Measurements from ENCODE around the gene UQCRC1. TPM values are rescaled to one million over a fixed set of nuclear protein-coding genes. Genes with fewer than 3 reads are reported as not detected.

Gene UQCRC1
- total RNA-seq, 1 donor from 2014 or later, result 1,236 TPM

GRCh38 chr3:48607519-48607918, 1.9 kb downstream of the UQCRC1 start:
- no peak for DNase-seq
- intact Hi-C loops (cut with micrococcal nuclease), result no loop called here

GRCh38 chr3:48601622-48601994, 7.8 kb downstream of the UQCRC1 start:
- ATAC-seq, result peak; percentile 55
- peak; percentile 88 for DNase-seq
- intact Hi-C loops (cut with micrococcal nuclease), result no loop called here

More at GRCh38 chr3:48607519-48607918, 1.9 kb downstream of the UQCRC1 start:
- no peak for ATAC-seq

- ATAC-seq, result no peak
- DNase-seq, result no peak
- intact Hi-C loops (cut with micrococcal nuclease), result no loop called here
These were observed 8.5 kb downstream of the UQCRC1 start for GRCh38 chr3:48600711-48601621.

GRCh38 chr3:48599509-48600285, 9.7 kb downstream of the UQCRC1 start:
- no peak for ATAC-seq
- no peak for DNase-seq
- intact Hi-C loops (cut with micrococcal nuclease), result no loop called here

- DNase-seq (peak; percentile 46), ATAC-seq (no peak)
These were observed 10.4 kb downstream of the UQCRC1 start for GRCh38 chr3:48599077-48599501.

GRCh38 chr3:48598323-48599076, 10.9 kb downstream of the UQCRC1 start:
- ATAC-seq, result peak; percentile 76
- intact Hi-C loops (cut with micrococcal nuclease), result no loop called here
- peak; percentile 80 for DNase-seq

More at GRCh38 chr3:48599077-48599501, 10.4 kb downstream of the UQCRC1 start:
- intact Hi-C loops (cut with micrococcal nuclease), result no loop called here

GRCh38 chr3:48597408-48597800, 12.0 kb downstream of the UQCRC1 start:
- no peak for DNase-seq
- intact Hi-C loops (cut with micrococcal nuclease), result no loop called here
- peak; percentile 3 for ATAC-seq

GRCh38 chr3:48596676-48597407, 12.6 kb downstream of the UQCRC1 start:
- DNase-seq, result no peak
- intact Hi-C loops (cut with micrococcal nuclease), result no loop called here
- ATAC-seq, result no peak

GRCh38 chr3:48596157-48596556, 13.3 kb downstream of the UQCRC1 start:
- ATAC-seq (no peak), DNase-seq (no peak)
- intact Hi-C loops (cut with micrococcal nuclease), result no loop called here

- intact Hi-C loops (cut with micrococcal nuclease), result no loop called here
- DNase-seq (peak; percentile 54), ATAC-seq (no peak)
These were observed 13.8 kb downstream of the UQCRC1 start for GRCh38 chr3:48595526-48596121.

GRCh38 chr3:48595075-48595525, 14.3 kb downstream of the UQCRC1 start, which contains the start of gene COL7A1:
COL7A1 (minus strand) TSS chr3:48595329; CDS start chr3:48595159, 170 bp downstream.
- ATAC-seq, result no peak
- DNase-seq, result peak; percentile 44
- intact Hi-C loops (cut with micrococcal nuclease), result no loop called here

- peak; percentile 44 for DNase-seq
- intact Hi-C loops (cut with micrococcal nuclease), result no loop called here
- ATAC-seq, result no peak
These were observed 14.9 kb downstream of the UQCRC1 start for GRCh38 chr3:48594417-48595049.

GRCh38 chr3:48593337-48593736, 16.1 kb downstream of the UQCRC1 start:
- no peak for DNase-seq
- ATAC-seq, result no peak
- intact Hi-C loops (cut with micrococcal nuclease), result no loop called here

- intact Hi-C loops (cut with micrococcal nuclease), result no loop called here
- ATAC-seq (no peak), DNase-seq (no peak)
These were observed 16.8 kb downstream of the UQCRC1 start for GRCh38 chr3:48592519-48593087.

GRCh38 chr3:48591886-48592518, 17.4 kb downstream of the UQCRC1 start:
- DNase-seq, result no peak
- ATAC-seq, result no peak
- intact Hi-C loops (cut with micrococcal nuclease), result no loop called here

GRCh38 chr3:48591436-48591835, 18.0 kb downstream of the UQCRC1 start:
- DNase-seq (no peak), ATAC-seq (no peak)
- intact Hi-C loops (cut with micrococcal nuclease), result no loop called here

GRCh38 chr3:48588230-48588629, 21.2 kb downstream of the UQCRC1 start:
- ATAC-seq (no peak), DNase-seq (no peak)
- intact Hi-C loops (cut with micrococcal nuclease), result no loop called here
